ENCODE measurements around the gene TANC1. TPM values are rescaled to one million over a fixed set of nuclear protein-coding genes. Genes with fewer than 3 reads are reported as not detected.

Gene TANC1
- 10 to 100 TPM; 35.1 to 44.5 TPM for total RNA-seq
- long read RNA-seq, donor 1, partial matches to known transcripts: 15 of 29 reads
- long read RNA-seq, donor 1, other reads (novel, unspliced or antisense): 14 of 29 reads
- long read RNA-seq, donor 2, partial matches to known transcripts: 18 of 34 reads
- long read RNA-seq, donor 2, other reads (novel, unspliced or antisense): 16 of 34 reads

GRCh38 chr2:158968396-158969161 is at the start of gene TANC1:
Gene TANC1, plus strand, starts transcription at chr2:158968640. Its CDS starts 97,271 bp downstream, at chr2:159065911.
- DNase-seq (ENCODE audit: low spot score): peak; percentile 97
- intact Hi-C loops (cut with DNase I): loop anchor here (10.0 kb wide), 2 partner anchors 54 to 126 kb away; no protein-coding TSS in a partner anchor

GRCh38 chr2:158921599-158922408 is 46.6 kb upstream of the TANC1 start:
- intact Hi-C loops (cut with DNase I): loop anchor here in 1 of 2 donors (2.0 kb wide), 1 partner anchor 185 kb away; no protein-coding TSS in a partner anchor
- DNase-seq (ENCODE audit: low spot score): no peak

DNA sequence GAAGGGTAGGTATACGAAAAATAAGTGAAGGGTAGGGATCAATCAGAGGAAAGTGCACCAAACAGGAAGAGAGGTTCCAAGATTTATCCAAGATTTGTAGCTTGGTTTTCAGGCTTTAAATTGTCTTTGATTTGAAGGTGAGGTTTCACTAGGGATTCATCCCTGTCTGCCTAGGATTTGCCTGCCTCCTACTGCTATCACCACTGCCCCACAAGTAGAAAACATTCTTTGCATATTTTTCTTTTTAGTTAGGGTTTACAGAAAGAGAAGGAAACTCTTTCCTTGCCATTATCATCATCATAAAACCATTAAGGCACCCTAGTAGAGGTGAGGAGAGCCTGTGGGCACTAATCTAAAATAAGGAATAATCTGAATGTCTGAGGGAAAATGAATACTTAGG is 45.8 kb upstream of the TANC1 start:
- intact Hi-C loops (cut with DNase I): no loop called here
- DNase-seq (ENCODE audit: low spot score): no peak

GRCh38 chr2:158923180-158923594 is 45.3 kb upstream of the TANC1 start:
- intact Hi-C loops (cut with DNase I): no loop called here
- no peak for DNase-seq (ENCODE audit: low spot score)

- DNase-seq (ENCODE audit: low spot score): no peak
- intact Hi-C loops (cut with DNase I): no loop called here
These were observed 44.8 kb upstream of the TANC1 start for GRCh38 chr2:158923641-158924040.

- no peak for DNase-seq (ENCODE audit: low spot score)
- intact Hi-C loops (cut with DNase I): loop anchor here in 1 of 2 donors (5.0 kb wide), 1 partner anchor 514 kb away; no protein-coding TSS in a partner anchor
These were observed 41.9 kb upstream of the TANC1 start for GRCh38 chr2:158926478-158926948.

DNA sequence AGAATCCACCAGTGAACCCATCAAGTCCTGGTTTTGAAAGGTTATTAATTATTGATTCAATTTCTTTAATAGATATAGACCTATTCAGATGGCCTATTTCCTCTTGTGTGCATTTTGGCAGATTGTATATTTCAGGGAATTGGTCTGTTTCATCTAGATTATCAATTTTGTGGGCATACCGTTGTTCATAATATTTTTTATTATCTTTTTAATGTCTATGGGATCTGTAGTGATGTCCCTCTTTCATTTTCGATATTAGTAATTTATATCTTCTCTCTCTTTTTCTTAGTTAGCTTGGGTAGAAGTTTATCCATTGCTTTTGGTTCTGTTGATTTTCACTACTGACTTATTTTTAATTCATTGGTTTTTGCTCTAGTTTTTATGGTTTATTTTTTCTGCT is 39.9 kb upstream of the TANC1 start:
- DNase-seq (ENCODE audit: low spot score): no peak
- intact Hi-C loops (cut with DNase I): loop anchor here in 1 of 2 donors (5.0 kb wide), 1 partner anchor 516 kb away; no protein-coding TSS in a partner anchor

GRCh38 chr2:158928965-158929364 is 39.5 kb upstream of the TANC1 start:
- intact Hi-C loops (cut with DNase I): loop anchor here in 1 of 2 donors (5.0 kb wide), 1 partner anchor 517 kb away; no protein-coding TSS in a partner anchor

DNA sequence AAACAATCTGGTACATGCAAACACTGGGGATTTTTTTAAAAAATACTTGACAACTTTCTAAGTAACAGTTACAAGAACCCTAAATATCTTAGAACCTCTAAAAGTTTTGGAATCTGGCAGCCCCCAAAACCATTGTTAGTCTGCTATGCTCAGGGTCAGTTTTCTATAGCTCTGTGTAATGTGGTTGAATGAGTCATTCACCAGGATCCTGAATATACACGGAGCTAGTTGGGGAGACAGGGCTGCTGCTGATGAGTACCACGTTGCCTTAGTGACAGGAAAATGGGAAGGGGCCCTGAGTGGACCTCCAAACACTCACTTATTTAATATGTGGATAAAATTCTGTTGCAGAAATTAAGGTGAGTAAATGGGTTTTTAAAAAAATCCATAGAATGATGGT is 36.9 kb upstream of the TANC1 start:
- DNase-seq (ENCODE audit: low spot score): no peak
- intact Hi-C loops (cut with DNase I): no loop called here

More at GRCh38 chr2:158928965-158929364, 39.5 kb upstream of the TANC1 start:
- DNase-seq (ENCODE audit: low spot score): no peak

- intact Hi-C loops (cut with DNase I): no loop called here
- DNase-seq (ENCODE audit: low spot score): no peak
These were observed 36.3 kb upstream of the TANC1 start for GRCh38 chr2:158932131-158932645.

- DNase-seq (ENCODE audit: low spot score): no peak
These were observed 34.3 kb upstream of the TANC1 start for GRCh38 chr2:158934170-158934569.

DNA sequence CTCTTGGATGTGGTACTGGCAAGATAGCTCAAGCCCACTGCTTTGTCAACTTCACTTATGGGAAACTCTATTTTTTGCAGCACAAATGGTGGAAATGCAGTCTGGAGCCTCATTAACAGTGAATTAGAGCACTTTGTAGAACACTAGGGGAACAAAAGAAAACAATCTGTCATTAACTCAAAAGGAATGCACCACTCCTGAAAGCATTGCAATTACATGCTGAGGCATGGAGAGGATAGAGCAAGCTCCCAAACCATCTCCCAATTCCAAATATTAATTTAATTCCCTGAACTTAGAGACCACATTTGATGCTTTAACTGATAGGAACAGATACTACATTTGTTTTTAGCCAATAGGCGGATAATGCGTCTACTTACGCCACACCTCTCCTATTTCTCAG is 32.8 kb upstream of the TANC1 start:
- no peak for DNase-seq (ENCODE audit: low spot score)
- intact Hi-C loops (cut with DNase I): no loop called here

More at GRCh38 chr2:158934170-158934569, 34.3 kb upstream of the TANC1 start:
- intact Hi-C loops (cut with DNase I): no loop called here

DNA sequence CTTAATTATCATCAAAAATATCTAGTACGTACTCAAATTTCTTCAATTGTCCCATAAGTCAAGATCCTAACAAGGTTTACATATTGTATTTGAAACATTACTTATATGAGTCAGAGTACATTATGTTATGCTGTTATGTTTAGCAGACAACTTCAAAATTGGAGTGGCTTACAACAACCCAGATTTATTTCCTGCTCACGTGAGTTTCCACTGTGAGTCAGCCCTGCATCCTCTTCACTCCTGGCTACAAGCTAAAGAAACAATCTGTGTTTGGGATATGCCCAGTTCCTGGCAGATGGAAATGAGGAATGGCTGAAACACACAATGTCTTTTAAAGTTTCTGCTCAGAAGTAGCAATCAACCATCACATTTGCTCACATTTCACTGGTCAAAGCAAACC is 31.5 kb upstream of the TANC1 start:
- DNase-seq (ENCODE audit: low spot score): no peak
- intact Hi-C loops (cut with DNase I): no loop called here

DNA sequence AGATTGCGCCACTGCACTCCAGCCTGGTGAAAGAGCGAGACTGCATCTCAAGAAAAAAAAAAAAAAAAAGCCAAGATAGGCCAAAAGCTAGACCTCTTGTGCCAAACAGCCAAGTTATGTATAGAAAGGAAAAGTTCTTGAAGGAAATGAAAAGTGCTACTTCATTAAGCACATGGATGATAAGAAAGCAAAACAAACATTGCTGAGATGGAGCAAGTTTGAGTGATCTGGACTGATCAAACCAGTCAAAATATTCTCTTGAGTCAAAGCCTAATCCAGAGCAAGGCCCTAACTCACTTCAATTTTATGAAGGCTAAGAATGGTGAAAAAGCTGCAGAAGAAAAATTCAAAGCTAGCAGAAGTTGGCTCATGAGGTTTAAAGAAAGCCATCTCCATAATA is 28.1 kb upstream of the TANC1 start:
- intact Hi-C loops (cut with DNase I): no loop called here
- no peak for DNase-seq (ENCODE audit: low spot score)

DNA sequence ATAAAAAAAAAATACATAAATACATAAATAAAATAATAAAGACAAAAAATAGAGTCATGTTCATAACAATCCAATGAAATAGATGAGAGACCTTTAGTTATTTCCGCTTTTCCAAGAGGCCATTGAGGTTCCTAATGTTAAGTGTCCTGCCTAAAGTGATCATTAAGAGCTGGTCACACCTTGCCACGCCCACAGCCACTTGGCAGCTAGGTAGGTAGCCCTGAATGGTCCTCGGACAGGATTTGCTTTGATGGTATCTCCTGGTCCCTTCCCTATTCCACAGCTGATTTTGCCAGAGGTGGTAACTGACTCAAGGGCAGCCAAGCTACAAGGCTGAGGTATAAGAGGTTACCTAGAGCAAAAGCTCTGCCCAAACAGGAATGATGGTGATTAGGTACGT is 24.5 kb upstream of the TANC1 start:
- intact Hi-C loops (cut with DNase I): no loop called here

DNA sequence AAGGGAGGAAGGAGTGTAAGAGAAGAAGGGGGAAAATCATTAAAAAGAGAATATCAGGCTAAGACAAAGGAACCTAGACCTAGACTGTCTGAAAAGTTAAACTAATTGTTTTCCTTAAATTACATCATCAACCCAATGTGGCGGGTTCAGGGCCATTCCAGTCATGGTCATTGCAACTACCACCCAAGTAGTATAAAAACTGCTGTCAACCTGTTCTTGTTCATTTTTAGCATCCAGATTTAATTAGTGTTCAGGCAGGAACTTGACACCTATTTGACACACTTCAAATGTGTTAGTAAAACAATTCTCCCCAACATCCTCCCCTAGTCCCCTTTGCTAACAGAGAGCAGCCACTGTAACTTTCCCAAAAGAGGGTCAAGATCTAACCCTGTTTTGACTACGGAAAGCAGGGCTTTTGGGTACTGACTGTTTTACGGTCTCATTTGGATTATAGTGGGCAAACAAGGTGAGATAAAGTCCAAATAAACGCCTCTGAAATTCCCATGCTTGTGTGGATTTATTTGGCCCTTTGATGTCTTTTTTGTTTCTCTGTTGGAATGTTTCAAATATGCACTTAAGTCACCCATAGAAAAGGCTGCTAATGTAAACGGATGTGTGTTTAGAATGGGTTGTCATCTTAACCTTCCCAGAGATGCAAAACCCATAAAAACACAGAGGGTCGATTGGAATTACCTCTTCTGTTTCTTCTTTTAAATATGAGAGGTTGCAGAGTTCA is 19.3 kb upstream of the TANC1 start:
- intact Hi-C loops (cut with DNase I): no loop called here
- no peak for DNase-seq (ENCODE audit: low spot score)

More for the DNA sequence above, 24.5 kb upstream of the TANC1 start:
- DNase-seq (ENCODE audit: low spot score): no peak

DNA sequence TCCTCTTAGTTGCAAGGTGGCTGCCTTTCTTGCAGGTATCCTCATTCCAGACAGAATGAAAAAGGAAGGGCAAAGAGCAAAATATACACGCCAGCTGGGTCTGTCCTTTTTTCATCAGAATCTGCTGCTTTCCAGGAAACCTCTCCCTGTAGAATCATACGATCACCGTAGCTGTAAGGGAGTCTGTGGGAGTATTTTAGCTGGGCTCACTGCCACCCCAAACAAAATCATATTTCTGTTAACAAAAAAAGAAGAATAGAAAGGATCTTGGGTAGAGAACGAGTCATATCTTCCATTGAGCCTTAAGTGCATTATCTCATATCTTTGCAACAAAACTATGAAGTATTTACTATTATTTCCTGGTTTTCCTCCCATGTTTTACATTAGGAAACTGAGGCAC is 15.0 kb upstream of the TANC1 start:
- intact Hi-C loops (cut with DNase I): no loop called here
- DNase-seq (ENCODE audit: low spot score): no peak

DNA sequence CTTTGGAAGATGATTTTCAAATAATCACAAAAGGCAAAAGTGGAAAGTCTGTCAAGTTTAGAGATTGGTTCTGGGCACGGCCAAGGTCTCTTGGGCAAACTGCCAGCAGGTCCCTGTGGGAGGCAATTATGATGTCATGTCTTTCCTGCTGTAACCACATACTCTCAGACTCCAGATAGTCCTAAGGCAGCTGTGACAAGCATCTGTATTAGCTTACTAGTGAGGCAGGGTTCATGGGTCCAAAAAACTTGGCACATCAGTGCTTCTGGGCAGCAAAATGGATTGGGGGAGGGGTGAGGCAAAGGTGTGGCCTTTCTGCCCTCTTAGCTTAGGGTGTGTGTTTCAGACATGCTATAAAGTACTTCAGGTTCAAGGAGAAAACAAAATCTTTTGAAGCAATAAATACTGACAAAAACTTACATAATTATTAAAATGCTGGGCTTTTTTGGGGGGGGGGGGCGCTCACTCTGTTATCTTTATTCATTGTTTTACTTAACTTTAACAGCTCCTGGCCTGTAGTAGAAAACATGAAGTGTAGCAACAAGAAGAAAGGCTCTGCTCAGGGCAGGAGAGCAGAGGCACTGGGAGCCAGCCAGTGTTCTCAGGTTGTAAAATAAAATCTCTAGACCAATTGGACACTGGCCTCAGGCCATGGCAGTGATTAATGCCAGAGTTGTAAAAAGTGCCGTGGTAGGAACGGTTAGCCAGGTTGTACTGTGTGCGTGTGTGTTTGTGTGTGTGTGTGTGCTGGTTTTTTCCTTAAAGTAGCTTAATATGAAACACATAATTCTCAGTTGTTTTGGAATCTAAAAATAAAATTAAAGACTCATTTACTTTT is 14.3 kb upstream of the TANC1 start:
- DNase-seq (ENCODE audit: low spot score): peak; percentile 91
- intact Hi-C loops (cut with DNase I): no loop called here

Data from posterior vena cava (tissue), 2 donors.